SH-SY5Y (cell line): ENCODE data around the gene SPI1.

Source experiments
- GATA2 ChIP-seq: IDR thresholded peaks from 2 replicates; pipeline ENCODE4 v1.6.1; 2011; ENCODE audit warnings: mild to moderate bottlenecking, low read depth, low read length
- GATA3 ChIP-seq: IDR thresholded peaks from 2 replicates; pipeline ENCODE4 v1.6.1; 2011; ENCODE audit warnings: low read depth, mild to moderate bottlenecking, low read length, moderate library complexity

- TF ChIP-seq GATA3 (no peak), GATA2 (no peak)
Measured at GRCh38 chr11:47360341-47360740, 18.0 kb downstream of the SPI1 start.
